ENCODE data around the gene CDK17.
"Not testable (repeated sequence)": the region's sequence is repeated elsewhere in the genome, so short reads cannot be mapped to it uniquely, and the experiment has no call there.

The CDK17 gene

DNA sequence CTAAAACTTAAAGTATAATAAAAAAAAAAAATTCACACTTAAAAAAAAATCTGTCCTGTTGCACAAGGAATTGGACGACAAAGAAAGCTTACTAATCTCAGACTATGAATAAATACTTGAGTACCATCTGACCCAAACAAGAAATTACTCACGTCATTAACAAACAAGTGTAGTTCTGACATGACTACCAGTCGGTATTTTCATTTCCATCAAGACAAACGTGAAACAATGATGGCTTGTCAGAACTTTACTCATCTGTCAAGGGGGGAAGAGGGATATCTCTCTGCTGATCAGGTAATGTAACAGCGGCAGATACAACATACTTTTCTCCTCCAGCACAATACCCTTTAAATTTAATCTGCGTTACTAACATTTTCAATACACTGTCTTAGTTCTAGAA is 78.3 kb downstream of the CDK17 start:
- TF ChIP-seq GLIS3 (CRISPR knock-in tag; IDR thresholded peaks at IDR 0.05): no peak
- TF ChIP-seq CREB5 (CRISPR knock-in tag; IDR thresholded peaks at IDR 0.05; ENCODE audit: low read depth): no peak
- TF ChIP-seq ISL1 (CRISPR knock-in tag; IDR thresholded peaks at IDR 0.05): no peak
- TF ChIP-seq ESRRG (CRISPR knock-in tag; IDR thresholded peaks at IDR 0.05): no peak
- TF ChIP-seq TOX (CRISPR knock-in tag; IDR thresholded peaks at IDR 0.05; ENCODE audit: borderline replicate concordance): no peak
- TF ChIP-seq ZNF565 (CRISPR knock-in tag; conservative IDR thresholded peaks at IDR 0.05; ENCODE audit: low read depth): no peak
- TF ChIP-seq CSRNP3 (CRISPR knock-in tag; IDR thresholded peaks at IDR 0.05): no peak
- no peak for TF ChIP-seq TSHZ2 (CRISPR knock-in tag; IDR thresholded peaks at IDR 0.05)
- no peak for TF ChIP-seq ZC3H10 (CRISPR knock-in tag; IDR thresholded peaks at IDR 0.05)
- no peak for ATAC-seq

- not testable (repeated sequence) for ATAC-seq
Observed at GRCh38 chr12:96317801-96318200, 82.4 kb downstream of the CDK17 start.

DNA sequence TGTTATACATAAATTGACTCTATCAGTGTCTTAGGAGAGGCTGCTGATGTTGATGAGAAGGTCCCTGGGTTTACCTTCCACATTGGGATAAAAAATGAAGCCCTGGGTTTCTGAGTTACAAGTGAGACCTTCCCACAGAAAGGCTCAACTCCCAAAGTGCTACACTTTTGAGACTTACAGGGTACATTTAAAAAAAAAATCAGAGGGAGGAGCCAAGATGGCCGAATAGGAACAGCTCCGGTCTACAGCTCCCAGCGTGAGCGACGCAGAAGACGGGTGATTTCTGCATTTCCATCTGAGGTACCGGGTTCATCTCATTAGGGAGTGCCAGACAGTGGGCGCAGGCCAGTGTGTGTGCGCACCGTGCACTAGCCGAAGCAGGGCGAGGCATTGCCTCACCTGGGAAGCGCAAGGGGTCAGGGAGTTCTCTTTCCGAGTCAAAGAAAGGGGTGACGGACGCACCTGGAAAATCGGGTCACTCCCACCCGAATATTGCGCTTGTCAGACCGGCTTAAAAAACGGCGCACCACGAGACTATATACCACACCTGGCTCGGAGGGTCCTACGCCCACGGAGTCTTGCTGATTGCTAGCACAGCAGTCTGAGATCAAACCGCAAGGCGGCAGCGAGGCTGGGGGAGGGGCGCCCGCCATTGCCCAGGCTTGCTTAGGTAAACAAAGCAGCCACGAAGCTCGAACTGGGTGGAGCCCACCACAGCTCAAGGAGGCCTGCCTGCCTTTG is 84.3 kb downstream of the CDK17 start:
- peak; percentile 65 for ATAC-seq

GRCh38 chr12:96314723-96315122 is 85.5 kb downstream of the CDK17 start:
- TF ChIP-seq CSRNP3 (CRISPR knock-in tag; IDR thresholded peaks at IDR 0.05) (no peak), ZFP30 (CRISPR knock-in tag; IDR thresholded peaks at IDR 0.05) (no peak), ARNTL (CRISPR knock-in tag; IDR thresholded peaks at IDR 0.05; ENCODE audit: borderline replicate concordance, low read depth) (no peak), BACH2 (CRISPR knock-in tag; IDR thresholded peaks at IDR 0.05; ENCODE audit: borderline replicate concordance) (no peak), TSHZ2 (CRISPR knock-in tag; IDR thresholded peaks at IDR 0.05) (no peak), PATZ1 (CRISPR knock-in tag; IDR thresholded peaks at IDR 0.05; ENCODE audit: borderline replicate concordance) (no peak), ZNF70 (CRISPR knock-in tag; IDR thresholded peaks at IDR 0.05) (no peak), ZC3H10 (CRISPR knock-in tag; IDR thresholded peaks at IDR 0.05) (no peak), ZNF8 (CRISPR knock-in tag; IDR thresholded peaks at IDR 0.05) (no peak), ISL1 (CRISPR knock-in tag; IDR thresholded peaks at IDR 0.05) (no peak), TOX (CRISPR knock-in tag; IDR thresholded peaks at IDR 0.05; ENCODE audit: borderline replicate concordance) (no peak), PPARA (CRISPR knock-in tag; IDR thresholded peaks at IDR 0.05; ENCODE audit: borderline replicate concordance) (no peak), GLIS3 (CRISPR knock-in tag; IDR thresholded peaks at IDR 0.05) (no peak), RARB (CRISPR knock-in tag; IDR thresholded peaks at IDR 0.05) (no peak), CREB5 (CRISPR knock-in tag; IDR thresholded peaks at IDR 0.05; ENCODE audit: low read depth) (no peak)
- ATAC-seq: no peak
